CD1c-positive myeloid dendritic cell (primary cell): Measurements from ENCODE around the gene CELF5.

ENCODE experiments used
- DNase-seq: peaks from one replicate; pipeline ENCODE4 v3.0.0-alpha.2; 2016; ENCODE audit errors: extremely low spot score

Gene CELF5

DNA sequence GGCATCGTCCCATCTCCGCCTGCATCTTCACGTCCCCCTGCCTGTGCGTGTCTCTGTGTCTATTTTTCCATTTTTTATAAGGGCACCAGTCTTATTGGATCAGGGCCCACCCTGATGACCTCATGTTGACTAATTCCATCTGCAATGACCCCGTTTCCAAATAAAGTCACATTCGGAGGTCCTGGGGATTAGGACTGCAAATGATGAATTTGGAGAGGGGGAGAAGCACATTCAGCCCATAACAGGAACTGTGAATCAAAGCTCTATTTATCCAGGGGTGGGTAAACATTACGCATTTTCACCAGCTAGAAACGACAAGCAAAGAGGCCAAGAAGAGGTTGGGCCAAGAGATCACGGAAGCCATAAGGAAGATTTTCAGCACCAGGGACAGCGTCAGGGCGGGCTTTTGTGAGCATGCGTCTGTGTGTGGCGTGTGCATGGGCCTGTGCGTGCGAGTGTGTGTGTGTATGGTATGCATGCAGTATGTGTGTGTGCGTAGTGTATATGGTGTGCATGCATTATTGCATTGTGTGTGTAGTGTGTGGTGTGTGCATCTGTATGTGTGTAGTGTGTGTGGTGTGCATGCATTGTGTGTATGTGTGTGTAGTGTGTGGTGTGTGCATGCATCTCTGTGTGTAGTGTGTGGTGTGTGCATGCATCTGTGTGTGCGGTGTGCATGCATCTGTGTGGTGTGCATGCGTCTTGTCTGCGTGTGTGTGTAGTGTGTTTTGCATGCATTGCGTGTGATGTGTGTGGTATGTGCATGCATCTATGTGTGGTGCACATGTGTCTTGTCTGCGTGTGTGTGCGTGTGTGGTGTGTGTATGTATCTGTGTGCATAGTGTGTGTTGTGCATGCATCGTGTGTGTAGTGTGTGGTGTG is 19.6 kb downstream of the CELF5 start:
- DNase-seq, result peak; percentile 75

DNA sequence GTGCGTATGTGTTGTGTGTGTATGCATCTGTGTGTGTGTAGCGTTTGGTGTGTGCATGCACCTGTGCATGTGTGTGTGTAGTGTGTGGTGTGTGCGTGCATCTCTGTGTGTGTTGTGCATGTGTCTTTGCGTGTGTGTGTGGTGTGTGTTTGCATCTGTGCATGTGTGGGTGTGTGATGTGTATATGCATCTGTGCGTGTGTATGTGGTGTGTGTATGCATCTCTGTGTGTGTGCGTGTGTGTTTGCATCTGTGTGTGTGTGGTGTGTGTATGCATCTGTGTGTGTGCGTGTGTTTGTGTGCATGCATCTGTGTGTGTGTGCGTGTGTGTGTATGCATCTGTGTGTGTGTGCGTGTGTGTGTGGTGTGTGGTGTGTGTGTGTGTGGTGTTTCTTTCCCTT is 20.6 kb downstream of the CELF5 start:
- no peak for DNase-seq

DNA sequence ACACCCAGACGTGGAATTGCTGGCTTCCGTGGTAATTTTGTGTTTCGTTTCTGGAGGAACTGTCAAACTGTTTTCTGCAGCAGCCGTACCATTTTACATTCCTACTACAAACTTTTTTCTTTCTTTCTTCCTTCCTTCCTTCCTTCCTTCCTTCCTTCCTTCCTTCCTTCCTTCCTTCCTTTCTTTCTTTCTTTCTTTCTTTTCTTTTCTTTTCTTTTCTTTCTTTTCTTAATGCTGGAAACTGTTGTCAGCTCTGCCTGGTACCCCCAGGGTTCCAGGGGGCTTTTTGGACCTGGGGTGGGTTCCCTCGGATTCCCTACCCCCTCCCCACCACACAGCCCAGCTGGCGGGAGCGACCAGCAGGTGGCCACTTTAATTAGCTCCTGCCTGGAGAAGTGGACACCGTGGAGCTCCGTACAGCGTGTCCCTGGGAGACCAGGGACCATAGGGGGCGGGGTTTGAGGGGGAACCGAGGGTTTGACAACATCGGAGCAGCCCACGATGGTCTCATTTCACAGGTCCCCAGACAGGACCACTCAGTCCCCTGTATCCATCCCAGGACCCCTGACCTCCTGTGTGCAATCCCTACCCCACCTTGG is 24.4 kb downstream of the CELF5 start:
- DNase-seq, result no peak

DNA sequence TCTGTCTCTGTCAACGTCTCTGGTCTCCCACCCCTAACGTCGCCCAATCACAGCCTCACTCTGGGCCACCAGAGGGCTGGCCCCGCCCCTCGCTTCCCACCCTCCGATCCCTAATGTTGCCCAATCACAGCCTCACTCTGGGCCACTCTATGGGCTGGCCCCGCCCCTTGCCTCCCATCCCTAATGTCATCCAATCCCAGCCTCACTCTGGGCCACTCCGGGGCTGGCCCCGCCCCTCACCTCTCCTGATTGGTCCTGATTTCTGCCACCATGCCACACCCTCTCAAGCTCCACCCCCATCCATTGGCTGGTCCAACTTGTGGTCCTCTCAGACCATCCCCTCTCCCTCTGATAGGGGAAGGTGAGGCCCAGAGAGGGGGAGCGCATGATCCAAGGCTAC is 24.9 kb downstream of the CELF5 start:
- DNase-seq, result no peak

DNA sequence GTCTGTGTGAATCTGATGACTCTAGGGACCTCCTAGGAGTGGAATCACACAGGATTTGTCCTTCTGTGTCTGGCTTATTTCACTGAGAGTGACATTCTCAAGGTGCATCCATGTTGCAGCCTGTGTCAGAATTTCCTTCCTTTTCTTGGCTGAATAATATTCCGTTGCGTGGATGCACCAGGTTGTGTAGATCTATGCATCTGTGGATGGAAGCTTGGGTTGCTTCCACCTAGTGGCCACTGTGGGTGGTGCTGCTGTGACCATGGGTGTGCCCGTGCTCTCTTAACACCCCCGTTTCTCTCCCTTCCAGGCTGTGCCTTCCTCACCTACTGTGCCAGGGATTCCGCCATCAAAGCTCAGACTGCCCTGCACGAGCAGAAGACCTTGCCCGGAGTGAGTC is 26.2 kb downstream of the CELF5 start:
- DNase-seq, result peak; percentile 42

DNA sequence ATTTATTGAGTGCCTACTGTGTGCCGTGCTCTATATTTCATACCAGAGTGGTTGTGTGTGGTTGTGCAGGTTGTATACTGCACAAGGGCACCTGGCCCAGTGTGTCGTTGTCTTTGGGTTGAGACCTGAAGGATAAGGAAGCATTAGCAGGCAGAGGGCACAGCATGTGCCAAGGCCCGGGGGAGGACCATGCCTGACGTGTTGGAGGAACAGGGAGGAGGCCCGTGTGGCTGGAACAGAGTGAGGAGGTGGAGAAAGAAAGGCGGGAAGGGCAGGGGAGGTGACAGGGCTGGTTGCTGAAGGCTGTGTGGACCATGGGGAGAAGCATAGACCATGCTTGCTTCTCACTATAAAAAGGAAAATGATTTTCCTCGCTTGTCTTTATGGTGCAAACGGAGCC is 26.8 kb downstream of the CELF5 start:
- DNase-seq, result no peak

DNA sequence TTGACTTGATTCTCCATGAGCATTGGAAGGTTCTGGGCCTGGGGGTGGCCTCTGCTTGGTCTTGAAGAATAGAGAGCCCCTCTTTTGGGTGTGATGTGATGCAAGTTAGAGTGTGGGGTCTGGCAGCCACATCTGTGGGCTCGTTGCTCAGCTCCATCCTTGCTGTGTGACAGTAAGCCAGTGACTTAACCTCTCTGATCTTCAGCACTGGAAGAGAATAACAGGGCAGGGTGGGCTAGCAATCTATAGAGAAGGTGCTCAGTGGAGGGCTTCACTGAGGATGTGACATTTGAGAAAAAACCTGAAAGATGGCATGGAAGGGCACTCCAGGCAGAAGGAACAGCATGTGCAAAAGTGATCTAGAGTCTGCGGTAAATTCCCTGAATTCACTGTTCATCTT is 28.2 kb downstream of the CELF5 start:
- no peak for DNase-seq

DNA sequence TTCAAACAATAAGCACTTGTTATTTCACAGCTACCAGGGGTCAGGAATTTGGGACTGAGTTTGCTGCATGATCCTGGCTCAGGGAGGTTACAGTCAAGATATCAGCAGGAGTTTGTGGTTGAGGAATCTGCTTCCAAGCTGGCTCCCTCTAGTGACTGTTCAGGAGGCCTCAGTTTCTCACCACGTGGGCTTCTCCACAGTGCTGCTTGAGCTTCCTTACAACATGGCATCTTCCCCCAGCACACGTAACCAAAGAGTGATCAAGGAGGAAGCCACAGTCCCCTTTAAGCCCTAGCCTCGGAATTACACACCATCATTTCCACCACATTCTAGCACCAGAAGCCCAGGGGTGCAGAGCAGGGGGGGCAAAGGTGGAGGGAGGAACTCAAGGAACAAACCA is 28.8 kb downstream of the CELF5 start:
- no peak for DNase-seq

DNA sequence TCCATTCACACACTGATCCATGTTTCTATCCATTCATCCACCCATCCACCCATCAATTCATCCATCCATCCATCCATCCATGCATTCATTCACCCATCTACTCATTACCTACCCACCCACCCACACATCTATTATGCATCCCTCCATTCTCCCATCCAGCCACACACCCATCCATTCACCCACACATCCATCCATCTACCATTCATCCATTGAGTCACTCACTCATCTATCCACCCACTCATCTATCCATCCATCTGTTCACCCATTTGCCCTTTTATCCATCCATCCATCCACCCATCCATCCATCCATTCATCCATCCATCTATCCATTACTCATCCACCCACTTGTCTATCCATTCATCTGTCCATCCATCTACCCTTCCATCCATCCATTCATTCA is 30.1 kb downstream of the CELF5 start:
- no peak for DNase-seq

DNA sequence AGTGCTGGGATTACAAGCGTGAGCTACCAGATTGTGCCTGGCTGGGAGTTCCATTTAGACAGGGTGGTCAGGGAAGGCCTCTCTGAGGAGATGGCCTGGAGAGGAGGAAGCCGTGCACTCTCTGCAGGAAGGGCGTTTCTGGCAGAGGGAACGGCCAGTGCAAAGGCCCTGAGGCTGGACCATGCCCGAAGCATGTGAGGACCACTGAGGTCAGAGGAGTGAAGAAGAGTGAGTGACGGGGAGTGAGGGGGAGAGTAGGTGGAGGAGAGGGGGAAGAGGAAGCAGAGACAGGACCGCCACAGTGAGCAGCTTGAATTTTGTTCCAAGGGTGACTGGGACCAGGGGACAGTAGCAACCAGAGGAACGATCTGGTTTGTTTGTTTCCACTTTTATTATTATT is 32.6 kb downstream of the CELF5 start:
- DNase-seq, result no peak

DNA sequence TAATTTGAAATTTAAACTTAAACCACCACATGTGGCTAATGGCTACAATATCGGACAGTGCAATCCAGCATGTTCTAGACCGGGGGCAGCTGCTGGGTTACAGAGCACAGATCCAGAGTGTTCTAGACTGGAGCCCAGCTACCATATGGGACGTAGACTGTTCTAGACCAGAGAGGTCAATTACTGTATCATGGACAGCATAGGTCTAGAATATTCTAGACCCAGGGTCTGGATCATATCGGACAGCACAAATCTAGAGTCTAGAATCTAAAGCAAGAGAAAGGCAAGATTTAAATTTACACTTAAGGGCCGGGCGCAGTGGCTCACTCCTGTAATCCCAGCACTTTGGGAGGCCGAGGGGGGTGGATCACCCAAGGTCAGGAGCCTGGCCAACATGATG is 37.9 kb downstream of the CELF5 start:
- no peak for DNase-seq

DNA sequence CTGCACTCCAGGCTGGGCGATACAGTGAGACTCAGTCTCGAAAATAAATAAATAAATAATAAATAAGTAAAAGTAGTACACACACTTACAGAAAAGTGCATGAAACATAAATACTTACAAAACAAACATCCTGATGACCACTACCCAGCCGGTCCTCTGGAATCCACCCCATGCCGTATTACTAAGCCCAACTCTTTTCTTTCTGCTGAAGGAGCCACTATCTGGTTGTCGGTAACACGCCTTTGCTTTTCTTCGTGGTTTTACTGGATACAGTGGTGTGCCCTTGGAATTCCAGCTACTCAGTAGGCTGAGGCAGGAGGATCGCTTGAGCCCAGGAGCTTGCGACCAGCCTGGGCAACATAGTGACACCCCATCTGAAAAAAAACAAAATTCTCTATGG is 39.4 kb downstream of the CELF5 start:
- no peak for DNase-seq

DNA sequence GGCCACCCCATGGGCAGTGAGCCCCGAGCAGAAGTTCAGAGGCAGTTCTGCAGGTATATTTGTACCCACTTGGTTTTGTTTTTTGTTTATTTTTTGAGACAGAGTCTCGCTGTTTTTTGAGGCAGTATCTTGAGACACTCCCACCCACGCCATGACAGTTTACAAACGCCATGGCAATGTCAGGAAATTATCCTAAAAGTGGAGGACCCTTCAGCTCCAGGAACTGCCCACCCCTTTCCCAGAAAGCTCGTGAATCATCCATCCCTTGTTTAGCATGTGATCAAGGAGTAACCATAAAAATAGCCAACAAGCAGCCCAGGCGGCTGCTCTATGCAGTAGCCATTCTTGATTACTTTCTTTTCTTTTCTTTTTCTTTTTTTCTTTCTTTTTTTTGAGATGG is 41.0 kb downstream of the CELF5 start:
- DNase-seq, result no peak

DNA sequence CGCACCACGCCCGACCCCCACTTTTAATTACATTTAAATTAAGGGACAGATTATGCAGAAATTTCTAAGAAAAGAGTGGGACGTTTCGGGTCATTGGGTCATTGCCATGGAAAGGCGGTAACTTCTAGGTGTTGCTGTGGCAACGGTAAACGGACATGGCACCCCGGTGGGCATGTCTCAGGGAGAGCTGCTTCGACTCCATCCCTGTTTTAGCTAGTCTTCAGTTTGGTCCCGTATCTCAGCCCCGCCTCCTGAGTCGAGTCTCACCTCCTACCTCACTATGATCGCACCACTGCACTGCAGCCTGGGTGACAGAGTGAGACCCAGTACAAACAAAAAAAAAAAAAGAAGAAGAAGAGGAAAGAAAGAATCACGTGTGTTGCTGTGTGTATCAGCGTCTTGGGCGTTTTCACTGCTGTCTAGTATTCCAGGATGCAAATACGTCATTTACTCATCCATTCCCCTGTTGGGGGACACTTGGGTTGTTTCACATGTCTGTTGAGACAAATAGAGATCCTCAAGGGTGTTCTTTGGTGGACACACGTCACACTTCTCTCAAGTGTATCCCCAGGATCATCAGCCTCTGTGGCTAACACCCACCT is 41.7 kb downstream of the CELF5 start:
- DNase-seq, result no peak

DNA sequence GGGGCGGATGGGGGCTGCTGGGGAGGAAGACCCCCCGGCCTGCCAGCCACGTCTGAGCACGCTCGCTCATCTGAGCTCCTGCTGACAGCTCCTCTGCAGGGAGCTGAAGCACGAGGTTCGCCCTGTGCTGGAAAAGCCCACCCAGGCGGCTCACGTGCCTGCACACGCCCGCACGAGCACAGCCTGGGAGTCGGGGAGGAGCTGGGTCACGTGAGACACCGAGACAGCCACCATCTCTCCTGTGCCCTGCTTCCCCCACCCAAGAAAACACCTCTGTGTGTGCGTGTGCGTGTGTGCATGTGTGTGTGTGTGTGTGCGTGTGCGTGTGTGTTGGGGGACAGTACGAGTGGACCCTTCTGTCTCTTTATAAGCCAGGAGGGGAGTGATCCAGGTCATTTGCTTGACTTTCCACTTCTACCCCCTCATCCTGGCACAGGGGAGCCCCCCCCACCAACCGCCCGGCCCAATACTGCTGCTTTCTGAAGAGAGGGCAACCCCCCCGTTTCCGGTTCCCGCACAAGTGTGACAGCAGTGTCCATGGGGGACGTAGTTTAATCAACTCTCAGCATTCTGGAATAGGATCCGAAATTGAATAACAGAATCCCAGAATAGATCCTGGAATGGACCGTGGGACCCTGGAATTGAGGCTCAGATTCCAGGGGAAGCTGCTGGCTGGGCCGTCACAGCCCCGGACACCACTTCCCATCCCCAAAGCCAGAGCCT is 42.5 kb downstream of the CELF5 start:
- no peak for DNase-seq

DNA sequence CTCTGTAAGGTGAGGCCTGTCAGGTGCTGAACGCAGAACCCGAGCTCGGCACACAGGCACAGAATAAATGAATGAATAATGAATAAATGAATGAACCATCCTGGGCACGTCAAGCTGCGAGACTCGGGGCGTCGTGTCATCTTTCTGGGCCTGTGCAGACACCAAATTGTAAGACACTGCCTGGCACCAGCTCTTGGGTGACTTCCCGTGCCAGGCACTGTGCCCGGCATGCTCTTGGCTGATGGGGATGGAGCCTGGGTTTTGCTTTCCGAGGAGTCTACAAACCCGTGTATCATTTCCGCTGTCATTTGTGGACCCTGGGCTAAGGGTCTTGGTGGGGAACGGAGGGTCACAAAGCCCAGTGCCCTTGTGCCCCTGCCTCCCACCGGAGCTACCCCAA is 43.9 kb downstream of the CELF5 start:
- DNase-seq, result no peak

DNA sequence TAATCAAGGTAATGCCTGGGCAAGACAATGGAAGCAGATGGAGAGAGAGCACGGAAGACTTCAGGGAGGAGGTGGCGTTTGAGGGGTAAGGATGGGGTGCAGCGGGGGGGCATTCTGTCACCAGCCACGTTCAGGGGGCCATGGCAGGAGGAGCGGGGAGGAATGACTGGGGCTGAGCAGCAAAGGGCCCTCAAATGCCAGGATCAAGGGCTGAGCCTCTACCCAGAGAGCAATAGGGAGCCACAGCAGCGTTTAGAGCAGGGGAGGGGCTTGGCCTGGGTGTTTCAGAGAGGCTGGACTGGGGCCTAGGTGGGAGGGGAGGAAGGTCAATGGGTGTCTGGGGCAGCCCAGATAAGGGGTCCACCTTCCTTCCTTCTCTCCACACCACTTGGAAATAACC is 44.3 kb downstream of the CELF5 start:
- no peak for DNase-seq

DNA sequence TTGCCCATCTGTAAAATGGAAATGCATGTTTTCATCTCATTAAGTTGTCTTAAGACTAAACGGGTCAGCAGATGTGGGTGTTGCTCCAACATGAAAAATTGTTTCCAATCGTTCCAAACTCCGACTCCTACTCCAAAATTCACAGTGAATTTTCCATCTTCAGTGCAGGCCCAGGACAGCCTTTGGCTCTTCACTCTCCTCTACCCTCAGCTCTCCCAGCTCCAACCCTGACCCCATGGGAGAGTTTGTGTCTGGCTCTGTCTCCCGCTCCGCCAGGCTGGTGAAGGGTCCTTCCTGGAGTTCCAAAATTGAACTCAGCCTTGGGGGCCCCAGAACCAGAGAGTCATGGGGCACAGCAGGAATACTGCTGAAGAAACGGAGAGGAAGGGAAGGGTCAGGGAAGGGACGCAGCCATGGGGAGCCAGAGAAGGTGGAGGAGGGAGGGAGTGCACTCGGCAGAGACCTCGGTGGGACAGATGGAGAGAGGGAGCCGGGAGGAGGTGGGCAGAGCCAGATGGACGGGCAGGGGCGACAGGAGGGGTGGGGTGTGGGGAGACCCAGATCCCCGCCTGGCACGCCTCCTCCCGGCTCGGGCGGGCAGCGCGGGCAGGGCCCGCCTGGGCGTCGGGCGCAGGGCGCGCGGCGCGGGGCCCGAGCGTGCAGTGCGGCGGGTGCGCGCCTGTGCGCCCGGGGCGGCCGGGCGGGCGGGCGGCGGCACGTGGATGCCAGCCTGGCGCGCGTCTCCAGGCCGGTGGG is 45.6 kb downstream of the CELF5 start:
- DNase-seq, result no peak

DNA sequence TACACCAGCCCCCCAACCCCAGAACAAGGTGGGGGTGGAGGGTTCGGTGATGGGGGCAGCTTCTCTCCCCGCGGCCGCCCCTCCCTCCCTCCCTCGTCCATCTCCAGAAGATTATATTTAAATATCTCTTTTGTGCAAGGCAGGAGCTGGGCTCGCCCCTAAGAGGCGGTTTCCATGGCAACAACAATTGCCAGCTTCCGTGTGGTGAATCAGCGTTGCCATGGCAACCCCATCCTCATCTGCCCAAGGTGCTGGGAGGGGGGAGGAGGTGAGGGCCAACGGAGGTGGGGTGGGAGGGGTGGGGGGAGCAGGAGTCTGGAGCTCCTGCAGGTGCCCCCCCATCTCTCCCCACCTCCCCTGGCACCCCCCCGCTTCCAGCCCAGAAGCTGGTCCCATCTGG is 46.4 kb downstream of the CELF5 start:
- DNase-seq, result peak; percentile 51

DNA sequence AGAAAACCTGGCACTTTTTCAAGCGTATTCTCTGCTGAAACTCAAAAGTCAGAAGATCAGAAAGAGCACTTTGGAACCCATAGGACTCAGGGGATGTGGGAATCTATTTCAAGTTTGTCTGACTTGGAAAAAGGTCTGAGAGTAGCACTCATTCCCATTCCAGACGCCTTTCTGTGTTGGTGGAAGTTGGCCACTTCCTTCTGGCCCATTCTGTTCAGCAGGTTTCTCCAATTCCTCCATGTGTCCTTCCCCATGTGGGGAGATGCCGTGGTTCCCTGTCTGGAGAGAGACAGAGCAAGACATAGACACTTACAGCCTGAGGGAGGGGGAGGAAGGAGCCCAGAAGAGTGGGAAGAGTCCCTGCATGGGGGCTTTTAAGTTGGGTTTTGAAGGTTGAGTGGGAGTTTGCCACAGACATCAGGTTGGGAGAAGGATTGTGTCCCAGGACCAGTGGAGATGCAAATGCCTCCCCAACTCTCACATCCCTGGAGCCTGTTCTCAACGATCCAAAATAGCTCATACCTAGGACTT is 48.0 kb downstream of the CELF5 start:
- DNase-seq, result no peak

DNA sequence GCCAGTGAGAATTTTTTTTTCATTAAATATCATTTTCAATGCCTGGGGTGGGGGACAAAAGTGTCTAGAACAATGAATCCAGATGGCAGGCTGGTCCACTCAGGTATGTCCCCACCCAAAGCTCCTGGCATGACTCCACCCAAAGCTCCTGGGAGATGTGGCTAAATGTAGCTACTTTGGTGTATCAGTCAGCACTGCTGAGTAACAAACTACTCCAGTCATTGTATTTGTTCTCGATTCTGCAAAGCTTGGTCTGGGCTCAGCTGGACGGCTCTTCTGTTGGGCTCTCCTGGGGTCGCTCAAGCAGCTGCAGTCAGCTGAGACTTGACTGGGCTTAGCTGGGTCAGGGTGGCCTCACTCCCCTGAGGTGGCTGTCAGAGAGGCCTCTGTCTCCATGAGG is 48.5 kb downstream of the CELF5 start:
- DNase-seq, result no peak
